GM23338 (cell line): ENCODE measurements around the gene BRCA1. TPM values are rescaled to one million over a fixed set of nuclear protein-coding genes. Genes with fewer than 3 reads are reported as not detected.

Experiments
- ATAC-seq: fragments of 200-7000 bp; cut with Tn5 transposase; 3 replicates; pipeline ENCODE4 v1.9.1; 2020
- DNase-seq: peaks from one replicate; pipeline ENCODE4 v3.0.0-alpha.2; 2015; ENCODE audit warnings: low spot score
- H2AFZ ChIP-seq: fragments of 200-600 bp; sonication (generic); 2 replicates; pipeline ENCODE4 v1.8.0; 2016; ENCODE audit warnings: antibody characterized with exemption, mild to moderate bottlenecking, moderate library complexity
- H3F3A ChIP-seq: fragments of 200-600 bp; sonication (generic); replicated peaks from 2 replicates; pipeline ENCODE4 v1.8.0; 2017; ENCODE audit warnings: antibody characterized with exemption, mixed run types, low read depth
- H3K27ac ChIP-seq: fragments of 200-600 bp; sonication (generic); 2 replicates; pipeline ENCODE4 v1.6.1; 2016; ENCODE audit warnings: low read depth
- H3K27me3 ChIP-seq: fragments of 200-600 bp; sonication (generic); 2 replicates; pipeline ENCODE4 v1.8.0; 2016; ENCODE audit warnings: mild to moderate bottlenecking, mixed run types, moderate library complexity; ENCODE audit not compliant: insufficient read depth
- H3K36me3 ChIP-seq: fragments of 200-600 bp; sonication (generic); 2 replicates; pipeline ENCODE4 v1.8.0; 2016; ENCODE audit warnings: mild to moderate bottlenecking; ENCODE audit not compliant: insufficient read depth
- H3K4me1 ChIP-seq: fragments of 200-600 bp; sonication (generic); 2 replicates; pipeline ENCODE4 v1.8.0; 2016; ENCODE audit warnings: mild to moderate bottlenecking, moderate library complexity; ENCODE audit not compliant: insufficient read depth
- H3K4me2 ChIP-seq: fragments of 200-600 bp; sonication (generic); 2 replicates; pipeline ENCODE4 v1.7.1; 2017; ENCODE audit warnings: mixed run types
- H3K4me3 ChIP-seq: fragments of 200-600 bp; sonication (generic); 2 replicates; pipeline ENCODE4 v1.6.1; 2016; ENCODE audit warnings: mixed run types
- H3K79me2 ChIP-seq: fragments of 200-600 bp; sonication (generic); replicated peaks from 2 replicates; pipeline ENCODE4 v1.8.0; 2017; ENCODE audit warnings: mild to moderate bottlenecking; ENCODE audit not compliant: insufficient read depth
- H3K9me2 ChIP-seq: fragments of 200-600 bp; sonication (generic); 2 replicates; pipeline ENCODE4 v1.8.0; 2017; ENCODE audit not compliant: insufficient read depth
- H4K20me1 ChIP-seq: fragments of 200-600 bp; sonication (generic); replicated peaks from 2 replicates; pipeline ENCODE4 v1.8.0; 2017; ENCODE audit warnings: mild to moderate bottlenecking; ENCODE audit not compliant: insufficient read depth
- H3K27ac Mint-ChIP-seq: 2 replicates; pipeline ENCODE4 v1.8.0; 2020; ENCODE audit warnings: inconsistent platforms, mild to moderate bottlenecking, moderate library complexity, mixed read lengths
- H3K27me3 Mint-ChIP-seq: 3 replicates; pipeline ENCODE4 v1.8.0; 2022; ENCODE audit warnings: low read depth, mild to moderate bottlenecking, moderate library complexity, mixed read lengths, inconsistent platforms; ENCODE audit not compliant: insufficient read depth, poor library complexity
- H3K36me3 Mint-ChIP-seq: 3 replicates; pipeline ENCODE4 v1.8.0; 2021; ENCODE audit warnings: low read depth, mild to moderate bottlenecking, inconsistent platforms, moderate library complexity, mixed read lengths
- H3K4me1 Mint-ChIP-seq: 3 replicates; pipeline ENCODE4 v1.8.0; 2020; ENCODE audit warnings: mild to moderate bottlenecking, inconsistent platforms, mixed read lengths
- H3K4me3 Mint-ChIP-seq: 3 replicates; pipeline ENCODE4 v1.8.0; 2021; ENCODE audit warnings: moderate library complexity, mild to moderate bottlenecking, inconsistent platforms, mixed read lengths
- H3K9me3 Mint-ChIP-seq: 3 replicates; pipeline ENCODE4 v1.8.0; 2020; ENCODE audit warnings: moderate library complexity, mild to moderate bottlenecking, inconsistent platforms, mixed read lengths
- CREB1 ChIP-seq: fragments of 250-450 bp; sonication (Bioruptor Pico); IDR thresholded peaks from 2 replicates; pipeline ENCODE4 v1.5.0; 2020; ENCODE audit warnings: low read depth, mild to moderate bottlenecking, moderate library complexity
- ETS1 ChIP-seq: IDR thresholded peaks from 2 replicates; pipeline ENCODE4 v1.6.1; 2016; ENCODE audit warnings: antibody characterized with exemption
- EZH2 ChIP-seq: fragments of 200-600 bp; sonication (generic); IDR thresholded peaks from one replicate; pipeline ENCODE4 v1.8.0; 2017; ENCODE audit warnings: antibody characterized with exemption, mild to moderate bottlenecking, low read depth; ENCODE audit not compliant: unreplicated experiment
- EZH2phosphoT487 ChIP-seq: fragments of 200-600 bp; sonication (generic); IDR thresholded peaks from one replicate; pipeline ENCODE4 v1.8.1; 2018; ENCODE audit warnings: antibody characterized with exemption; ENCODE audit not compliant: unreplicated experiment
- JUNB ChIP-seq: IDR thresholded peaks from one replicate; pipeline ENCODE4 v1.6.1; 2016; ENCODE audit warnings: antibody characterized with exemption; ENCODE audit not compliant: unreplicated experiment
- NANOG ChIP-seq: IDR thresholded peaks from 2 replicates; pipeline ENCODE4 v1.6.1; 2016; ENCODE audit warnings: antibody characterized with exemption, borderline replicate concordance
- POLR2AphosphoS5 ChIP-seq: IDR thresholded peaks from 2 replicates; pipeline ENCODE4 v1.6.1; 2016; ENCODE audit warnings: antibody characterized with exemption, low read depth
- STAT1 ChIP-seq: IDR thresholded peaks from one replicate; pipeline ENCODE4 v1.6.1; 2016; ENCODE audit warnings: antibody characterized with exemption; ENCODE audit not compliant: unreplicated experiment
- ZNF114 ChIP-seq: fragments of 250-450 bp; sonication (Bioruptor Pico); IDR thresholded peaks from 2 replicates; pipeline ENCODE4 v1.5.0; 2020; ENCODE audit warnings: mild to moderate bottlenecking, moderate library complexity
- ZNF331 ChIP-seq: fragments of 250-450 bp; sonication (Bioruptor Pico); IDR thresholded peaks from 2 replicates; pipeline ENCODE4 v1.5.0; 2020; ENCODE audit warnings: low read depth, mild to moderate bottlenecking, moderate library complexity
- polyA plus RNA-seq: library from polyadenylated mRNA; unstranded; fragments of >200 nt; fragmentation: Nextera tagmentation; extraction: Ambion mirVana; gene quantifications from 2 replicates; pipeline ENCODE4 v1.2.1, GENCODE V29; 2016
- total RNA-seq: library from RNA; depleted of rRNA; stranded (reverse); fragments of >200 nt; shearing (Covaris generic); gene quantifications from 2 replicates; pipeline ENCODE4 v1.2.3, GENCODE V29; 2014
- TF ChIP-seq, protein P1 (sequence below), 2 experiments: fragments of 200-600 bp in 1 of 2; sonication (generic) in 1 of 2; conservative IDR thresholded peaks; 2 replicates each; pipeline versions ENCODE4 v1.5.1 to v1.6.1; 2016 to 2017; ENCODE audit warnings: antibody characterized with exemption in 2 of 2, low read depth in 2 of 2, mild to moderate bottlenecking in 2 of 2, moderate library complexity in 1 of 2
- TF ChIP-seq, protein P2 (sequence below): fragments of 250-450 bp; sonication (Bioruptor Pico); IDR thresholded peaks from 2 replicates; pipeline ENCODE4 v1.5.0; 2020; ENCODE audit warnings: mild to moderate bottlenecking, moderate library complexity
- TF ChIP-seq, protein P3 (sequence below): IDR thresholded peaks from one replicate; pipeline ENCODE4 v1.6.1; 2018; ENCODE audit warnings: antibody characterized with exemption; ENCODE audit not compliant: unreplicated experiment

BRCA1 gene
- total and polyA plus RNA-seq, 2 experiments from 2014 or later = 43.2 to 45.9 TPM

GRCh38 chr17:43074869-43075268 lies 50.3 kb downstream of the BRCA1 start:
- peaks cover 12% of the 10 kb centered on the region for H3K4me1 Mint-ChIP-seq
- no peak for ATAC-seq
- peaks cover 12% of the 10 kb centered on the region for H3K4me1 ChIP-seq
- H3K27me3 Mint-ChIP-seq = peaks cover 4% of the 10 kb centered on the region
- H3K36me3 ChIP-seq = peaks cover 7% of the 10 kb centered on the region
- H3K9me3 Mint-ChIP-seq = no peaks in the 10 kb centered on the region
- TF ChIP-seq, protein P1, sequence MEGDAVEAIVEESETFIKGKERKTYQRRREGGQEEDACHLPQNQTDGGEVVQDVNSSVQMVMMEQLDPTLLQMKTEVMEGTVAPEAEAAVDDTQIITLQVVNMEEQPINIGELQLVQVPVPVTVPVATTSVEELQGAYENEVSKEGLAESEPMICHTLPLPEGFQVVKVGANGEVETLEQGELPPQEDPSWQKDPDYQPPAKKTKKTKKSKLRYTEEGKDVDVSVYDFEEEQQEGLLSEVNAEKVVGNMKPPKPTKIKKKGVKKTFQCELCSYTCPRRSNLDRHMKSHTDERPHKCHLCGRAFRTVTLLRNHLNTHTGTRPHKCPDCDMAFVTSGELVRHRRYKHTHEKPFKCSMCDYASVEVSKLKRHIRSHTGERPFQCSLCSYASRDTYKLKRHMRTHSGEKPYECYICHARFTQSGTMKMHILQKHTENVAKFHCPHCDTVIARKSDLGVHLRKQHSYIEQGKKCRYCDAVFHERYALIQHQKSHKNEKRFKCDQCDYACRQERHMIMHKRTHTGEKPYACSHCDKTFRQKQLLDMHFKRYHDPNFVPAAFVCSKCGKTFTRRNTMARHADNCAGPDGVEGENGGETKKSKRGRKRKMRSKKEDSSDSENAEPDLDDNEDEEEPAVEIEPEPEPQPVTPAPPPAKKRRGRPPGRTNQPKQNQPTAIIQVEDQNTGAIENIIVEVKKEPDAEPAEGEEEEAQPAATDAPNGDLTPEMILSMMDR (conservative IDR thresholded peaks at IDR 0.05; ENCODE audit: low read depth in 2 of 2) = no peak
- no peak for TF ChIP-seq ZNF114
- no peak for TF ChIP-seq STAT1
- TF ChIP-seq EZH2 = no peak
- no peak for TF ChIP-seq ETS1
- no peak for TF ChIP-seq ZNF331 (CRISPR knock-in tag)
- TF ChIP-seq, protein P2, sequence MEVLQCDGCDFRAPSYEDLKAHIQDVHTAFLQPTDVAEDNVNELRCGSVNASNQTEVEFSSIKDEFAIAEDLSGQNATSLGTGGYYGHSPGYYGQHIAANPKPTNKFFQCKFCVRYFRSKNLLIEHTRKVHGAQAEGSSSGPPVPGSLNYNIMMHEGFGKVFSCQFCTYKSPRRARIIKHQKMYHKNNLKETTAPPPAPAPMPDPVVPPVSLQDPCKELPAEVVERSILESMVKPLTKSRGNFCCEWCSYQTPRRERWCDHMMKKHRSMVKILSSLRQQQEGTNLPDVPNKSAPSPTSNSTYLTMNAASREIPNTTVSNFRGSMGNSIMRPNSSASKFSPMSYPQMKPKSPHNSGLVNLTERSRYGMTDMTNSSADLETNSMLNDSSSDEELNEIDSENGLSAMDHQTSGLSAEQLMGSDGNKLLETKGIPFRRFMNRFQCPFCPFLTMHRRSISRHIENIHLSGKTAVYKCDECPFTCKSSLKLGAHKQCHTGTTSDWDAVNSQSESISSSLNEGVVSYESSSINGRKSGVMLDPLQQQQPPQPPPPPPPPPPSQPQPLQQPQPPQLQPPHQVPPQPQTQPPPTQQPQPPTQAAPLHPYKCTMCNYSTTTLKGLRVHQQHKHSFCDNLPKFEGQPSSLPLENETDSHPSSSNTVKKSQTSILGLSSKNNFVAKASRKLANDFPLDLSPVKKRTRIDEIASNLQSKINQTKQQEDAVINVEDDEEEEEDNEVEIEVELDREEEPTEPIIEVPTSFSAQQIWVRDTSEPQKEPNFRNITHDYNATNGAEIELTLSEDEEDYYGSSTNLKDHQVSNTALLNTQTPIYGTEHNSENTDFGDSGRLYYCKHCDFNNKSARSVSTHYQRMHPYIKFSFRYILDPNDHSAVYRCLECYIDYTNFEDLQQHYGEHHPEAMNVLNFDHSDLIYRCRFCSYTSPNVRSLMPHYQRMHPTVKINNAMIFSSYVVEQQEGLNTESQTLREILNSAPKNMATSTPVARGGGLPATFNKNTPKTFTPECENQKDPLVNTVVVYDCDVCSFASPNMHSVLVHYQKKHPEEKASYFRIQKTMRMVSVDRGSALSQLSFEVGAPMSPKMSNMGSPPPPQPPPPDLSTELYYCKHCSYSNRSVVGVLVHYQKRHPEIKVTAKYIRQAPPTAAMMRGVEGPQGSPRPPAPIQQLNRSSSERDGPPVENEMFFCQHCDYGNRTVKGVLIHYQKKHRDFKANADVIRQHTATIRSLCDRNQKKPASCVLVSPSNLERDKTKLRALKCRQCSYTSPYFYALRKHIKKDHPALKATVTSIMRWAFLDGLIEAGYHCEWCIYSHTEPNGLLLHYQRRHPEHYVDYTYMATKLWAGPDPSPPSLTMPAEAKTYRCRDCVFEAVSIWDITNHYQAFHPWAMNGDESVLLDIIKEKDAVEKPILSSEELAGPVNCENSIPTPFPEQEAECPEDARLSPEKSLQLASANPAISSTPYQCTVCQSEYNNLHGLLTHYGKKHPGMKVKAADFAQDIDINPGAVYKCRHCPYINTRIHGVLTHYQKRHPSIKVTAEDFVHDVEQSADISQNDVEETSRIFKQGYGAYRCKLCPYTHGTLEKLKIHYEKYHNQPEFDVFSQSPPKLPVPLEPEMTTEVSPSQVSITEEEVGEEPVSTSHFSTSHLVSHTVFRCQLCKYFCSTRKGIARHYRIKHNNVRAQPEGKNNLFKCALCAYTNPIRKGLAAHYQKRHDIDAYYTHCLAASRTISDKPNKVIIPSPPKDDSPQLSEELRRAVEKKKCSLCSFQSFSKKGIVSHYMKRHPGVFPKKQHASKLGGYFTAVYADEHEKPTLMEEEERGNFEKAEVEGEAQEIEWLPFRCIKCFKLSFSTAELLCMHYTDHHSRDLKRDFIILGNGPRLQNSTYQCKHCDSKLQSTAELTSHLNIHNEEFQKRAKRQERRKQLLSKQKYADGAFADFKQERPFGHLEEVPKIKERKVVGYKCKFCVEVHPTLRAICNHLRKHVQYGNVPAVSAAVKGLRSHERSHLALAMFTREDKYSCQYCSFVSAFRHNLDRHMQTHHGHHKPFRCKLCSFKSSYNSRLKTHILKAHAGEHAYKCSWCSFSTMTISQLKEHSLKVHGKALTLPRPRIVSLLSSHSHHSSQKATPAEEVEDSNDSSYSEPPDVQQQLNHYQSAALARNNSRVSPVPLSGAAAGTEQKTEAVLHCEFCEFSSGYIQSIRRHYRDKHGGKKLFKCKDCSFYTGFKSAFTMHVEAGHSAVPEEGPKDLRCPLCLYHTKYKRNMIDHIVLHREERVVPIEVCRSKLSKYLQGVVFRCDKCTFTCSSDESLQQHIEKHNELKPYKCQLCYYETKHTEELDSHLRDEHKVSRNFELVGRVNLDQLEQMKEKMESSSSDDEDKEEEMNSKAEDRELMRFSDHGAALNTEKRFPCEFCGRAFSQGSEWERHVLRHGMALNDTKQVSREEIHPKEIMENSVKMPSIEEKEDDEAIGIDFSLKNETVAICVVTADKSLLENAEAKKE = no peak
- TF ChIP-seq POLR2AphosphoS5 = no peak
- TF ChIP-seq, protein P3, sequence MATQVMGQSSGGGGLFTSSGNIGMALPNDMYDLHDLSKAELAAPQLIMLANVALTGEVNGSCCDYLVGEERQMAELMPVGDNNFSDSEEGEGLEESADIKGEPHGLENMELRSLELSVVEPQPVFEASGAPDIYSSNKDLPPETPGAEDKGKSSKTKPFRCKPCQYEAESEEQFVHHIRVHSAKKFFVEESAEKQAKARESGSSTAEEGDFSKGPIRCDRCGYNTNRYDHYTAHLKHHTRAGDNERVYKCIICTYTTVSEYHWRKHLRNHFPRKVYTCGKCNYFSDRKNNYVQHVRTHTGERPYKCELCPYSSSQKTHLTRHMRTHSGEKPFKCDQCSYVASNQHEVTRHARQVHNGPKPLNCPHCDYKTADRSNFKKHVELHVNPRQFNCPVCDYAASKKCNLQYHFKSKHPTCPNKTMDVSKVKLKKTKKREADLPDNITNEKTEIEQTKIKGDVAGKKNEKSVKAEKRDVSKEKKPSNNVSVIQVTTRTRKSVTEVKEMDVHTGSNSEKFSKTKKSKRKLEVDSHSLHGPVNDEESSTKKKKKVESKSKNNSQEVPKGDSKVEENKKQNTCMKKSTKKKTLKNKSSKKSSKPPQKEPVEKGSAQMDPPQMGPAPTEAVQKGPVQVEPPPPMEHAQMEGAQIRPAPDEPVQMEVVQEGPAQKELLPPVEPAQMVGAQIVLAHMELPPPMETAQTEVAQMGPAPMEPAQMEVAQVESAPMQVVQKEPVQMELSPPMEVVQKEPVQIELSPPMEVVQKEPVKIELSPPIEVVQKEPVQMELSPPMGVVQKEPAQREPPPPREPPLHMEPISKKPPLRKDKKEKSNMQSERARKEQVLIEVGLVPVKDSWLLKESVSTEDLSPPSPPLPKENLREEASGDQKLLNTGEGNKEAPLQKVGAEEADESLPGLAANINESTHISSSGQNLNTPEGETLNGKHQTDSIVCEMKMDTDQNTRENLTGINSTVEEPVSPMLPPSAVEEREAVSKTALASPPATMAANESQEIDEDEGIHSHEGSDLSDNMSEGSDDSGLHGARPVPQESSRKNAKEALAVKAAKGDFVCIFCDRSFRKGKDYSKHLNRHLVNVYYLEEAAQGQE = no peak
- no peak for TF ChIP-seq JUNB
- no peak for TF ChIP-seq CREB1 (CRISPR knock-in tag)
- TF ChIP-seq EZH2phosphoT487 = no peak
- no peak for TF ChIP-seq NANOG
- H3K4me3 Mint-ChIP-seq = no peak overlapping the region
- H3K4me3 ChIP-seq = no peak overlapping the region
- H3K27ac ChIP-seq = peak overlapping the region; percentile 79
- H3K27ac Mint-ChIP-seq = no peak overlapping the region
- H3K4me2 ChIP-seq = no peak overlapping the region
- peaks cover 7% of the 10 kb centered on the region; the same call in 1 of the 2 replicates for H3F3A ChIP-seq
- H3K36me3 Mint-ChIP-seq = peaks cover 21% of the 10 kb centered on the region; the same call in 2 of the 3 replicates
- H3K27me3 ChIP-seq = no peaks in the 10 kb centered on the region
- no peaks in the 10 kb centered on the region for H3K79me2 ChIP-seq
- DNase-seq = no peak
- H3K9me2 ChIP-seq = no peaks in the 10 kb centered on the region
- no peak overlapping the region for H2AFZ ChIP-seq
- no peaks in the 10 kb centered on the region for H4K20me1 ChIP-seq
